Adrenal gland (tissue), 12 donors: Measurements from ENCODE around the gene MAPRE3. TPM values are rescaled to one million over a fixed set of nuclear protein-coding genes. Genes with fewer than 3 reads are reported as not detected.

Experiments used
- DNase-seq, 7 donors: peaks; one replicate each; pipeline ENCODE4 v3.0.0-alpha.2; 2019 to 2020
- H3K27ac ChIP-seq, 5 donors: fragments of 200-600 bp; sonication (generic) in 4 of 5; 1 replicate in 3 of 5; 2 replicates in 2 of 5; pipeline versions ENCODE4 v1.5.1 to v1.8.0; 2016 to 2020; ENCODE audit warnings: mild to moderate bottlenecking in 1 of 5
- H3K27me3 ChIP-seq: fragments of 200-600 bp; 2 replicates; pipeline ENCODE4 v1.8.0; 2021
- H3K36me3 ChIP-seq, 2 donors: fragments of 200-600 bp; replicated peaks in 1 of 2; 1 replicate in 1 of 2; 2 replicates in 1 of 2; pipeline versions ENCODE4 v1.5.1 to v1.8.0; 2018 to 2022
- H3K4me1 ChIP-seq, 2 donors: fragments of 200-600 bp; replicated peaks in 1 of 2; 1 replicate in 1 of 2; 2 replicates in 1 of 2; pipeline versions ENCODE4 v1.5.1 to v1.8.0; 2018 to 2021
- H3K4me3 ChIP-seq, 4 donors: fragments of 200-600 bp; sonication (generic) in 3 of 4; one replicate each; pipeline ENCODE4 v1.5.1; 2016 to 2018
- H3K9me3 ChIP-seq, 3 donors: fragments of 200-600 bp; sonication (generic) in 1 of 3; replicated peaks in 1 of 3; 1 replicate in 2 of 3; 2 replicates in 1 of 3; pipeline versions ENCODE4 v1.5.1 to v1.8.0; 2016 to 2021
- POLR2A ChIP-seq, 2 donors: fragments of 450-650 bp; IDR thresholded peaks; one replicate each; pipeline ENCODE4 v1.6.1; 2017; ENCODE audit warnings: antibody characterized with exemption in 2 of 2, mild to moderate bottlenecking in 2 of 2, moderate library complexity in 1 of 2
- WGBS, 4 donors: extraction: QIAGEN DNeasy Blood & Tissue Kit in 2 of 4; methylation state at CpG; one replicate each; pipeline versions ENCODE4 v1.1.5 to v1.1.7; 2013 to 2017; 5-methylcytosine and 5-hydroxymethylcytosine counted together
- intact Hi-C, 2 donors: fragments of 100-400 bp; cut with DNase I; formaldehyde crosslinking; loops; one replicate each; pipeline versions ENCODE4 v1.14.1 to v1.15.0; 2022 to 2023
- polyA plus RNA-seq, 3 donors: library from polyadenylated mRNA; stranded (reverse); fragments of 200-250 nt in 2 of 3; fragments of 350-450 nt in 1 of 3; fragmentation: Illumina TruSeq in 1 of 3; extraction: RNeasy Lipid Tissue Mini Kit (QIAGEN cat#74804) in 1 of 3; gene quantifications; one replicate each; pipeline ENCODE4 v1.2.3, GENCODE V29; 2013 to 2014
- total RNA-seq, 9 donors: library from RNA; depleted of rRNA in 4 of 9; stranded (reverse); fragments of >200 nt in 4 of 9; fragments of 120-200 nt in 1 of 9; fragmentation: NEBNext Ultra II Directional in 1 of 9; extraction: Animal tissue kit (Norgen Biotek cat#: 25700) in 1 of 9; gene quantifications; one replicate each; pipeline versions ENCODE4 v1.1.0 to v1.2.4, GENCODE V29; 2013 to 2023
- TF ChIP-seq, protein P1 (sequence below), 6 experiments: fragments of 450-650 bp in 4 of 6; fragments of 200-600 bp in 2 of 6; sonication (generic) in 1 of 6; IDR thresholded peaks; 1 replicate in 5 of 6; 2 replicates in 1 of 6; pipeline versions ENCODE4 v1.5.1 to v1.8.0; 2016 to 2021; ENCODE audit warnings: antibody characterized with exemption in 6 of 6, mild to moderate bottlenecking in 2 of 6, moderate library complexity in 1 of 6
- donor health status: healthy with polysubstance abuse.
- donor health status: Bipolar disorder and iron deficiency.
- donor health status: DM: yes; HTN: yes; CAD: no.
- donor health status: DM: no; HTN: no; CAD: no.
- donor health status: DM: no; HTN: no; CAD: no.
- donor health status: DM: yes; HTN: yes; CAD: no.

MAPRE3 gene
- total and polyA plus RNA-seq, 12 donors: 11.0 to 73.0 (median 19.3) TPM

DNA sequence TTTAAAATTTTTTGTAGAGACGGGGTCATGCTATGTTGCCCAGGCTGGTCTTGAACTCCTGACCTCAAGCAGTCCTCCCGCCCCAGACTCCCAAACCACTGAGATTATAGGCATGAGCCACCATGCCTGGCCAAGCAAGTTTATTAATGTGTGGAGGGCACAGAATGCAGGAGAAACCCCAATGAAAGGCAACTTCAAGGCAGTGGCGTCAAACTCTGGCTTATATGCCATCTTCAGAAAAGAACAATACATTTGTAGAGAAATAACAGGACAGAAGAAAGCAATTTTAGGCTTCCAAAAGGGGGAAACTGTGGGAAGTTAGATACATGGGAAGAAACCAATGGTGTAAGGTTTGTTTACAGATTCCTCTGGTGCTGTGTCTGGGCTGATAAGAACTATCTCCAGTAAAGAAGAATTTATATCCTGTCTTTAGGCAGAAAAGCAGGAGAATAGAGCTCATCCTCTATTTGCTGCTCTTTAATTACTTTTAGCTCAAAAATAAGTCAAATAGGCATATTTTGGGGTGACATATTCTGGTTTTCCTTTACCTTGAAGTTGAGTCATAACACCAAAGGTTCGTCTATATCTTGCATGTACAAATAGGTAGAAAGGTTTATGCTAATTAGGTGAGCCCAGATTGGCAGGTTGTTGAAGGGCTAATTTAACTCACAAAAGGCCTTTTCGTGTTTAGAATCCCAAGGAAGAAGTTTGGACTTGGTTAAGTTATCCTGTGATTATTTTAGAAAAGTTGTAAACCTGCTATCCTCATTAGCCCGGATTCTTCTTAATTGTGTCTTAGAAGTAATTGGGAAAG, 36.4 kb downstream of the MAPRE3 start:
- no peak for DNase-seq
- H3K36me3 ChIP-seq: no peaks in the 10 kb centered on the region
- no peaks in the 10 kb centered on the region for H3K27me3 ChIP-seq
- TF ChIP-seq POLR2A (IDR thresholded peaks at IDR 0.05): no peak
- TF ChIP-seq, protein P1, sequence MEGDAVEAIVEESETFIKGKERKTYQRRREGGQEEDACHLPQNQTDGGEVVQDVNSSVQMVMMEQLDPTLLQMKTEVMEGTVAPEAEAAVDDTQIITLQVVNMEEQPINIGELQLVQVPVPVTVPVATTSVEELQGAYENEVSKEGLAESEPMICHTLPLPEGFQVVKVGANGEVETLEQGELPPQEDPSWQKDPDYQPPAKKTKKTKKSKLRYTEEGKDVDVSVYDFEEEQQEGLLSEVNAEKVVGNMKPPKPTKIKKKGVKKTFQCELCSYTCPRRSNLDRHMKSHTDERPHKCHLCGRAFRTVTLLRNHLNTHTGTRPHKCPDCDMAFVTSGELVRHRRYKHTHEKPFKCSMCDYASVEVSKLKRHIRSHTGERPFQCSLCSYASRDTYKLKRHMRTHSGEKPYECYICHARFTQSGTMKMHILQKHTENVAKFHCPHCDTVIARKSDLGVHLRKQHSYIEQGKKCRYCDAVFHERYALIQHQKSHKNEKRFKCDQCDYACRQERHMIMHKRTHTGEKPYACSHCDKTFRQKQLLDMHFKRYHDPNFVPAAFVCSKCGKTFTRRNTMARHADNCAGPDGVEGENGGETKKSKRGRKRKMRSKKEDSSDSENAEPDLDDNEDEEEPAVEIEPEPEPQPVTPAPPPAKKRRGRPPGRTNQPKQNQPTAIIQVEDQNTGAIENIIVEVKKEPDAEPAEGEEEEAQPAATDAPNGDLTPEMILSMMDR (IDR thresholded peaks at IDR 0.05): no peak
- H3K27ac ChIP-seq: no peak overlapping the region
- 63 to 71% (median 63%) methylated on average over 6 of the region's 6 CpGs for WGBS, 4 donors
- intact Hi-C loops: no loop called here
- H3K9me3 ChIP-seq: no peaks in the 10 kb centered on the region
- H3K4me3 ChIP-seq: no peak overlapping the region
- H3K4me1 ChIP-seq: peaks cover 9 to 31% of the 10 kb centered on the region in 2 donors

DNA sequence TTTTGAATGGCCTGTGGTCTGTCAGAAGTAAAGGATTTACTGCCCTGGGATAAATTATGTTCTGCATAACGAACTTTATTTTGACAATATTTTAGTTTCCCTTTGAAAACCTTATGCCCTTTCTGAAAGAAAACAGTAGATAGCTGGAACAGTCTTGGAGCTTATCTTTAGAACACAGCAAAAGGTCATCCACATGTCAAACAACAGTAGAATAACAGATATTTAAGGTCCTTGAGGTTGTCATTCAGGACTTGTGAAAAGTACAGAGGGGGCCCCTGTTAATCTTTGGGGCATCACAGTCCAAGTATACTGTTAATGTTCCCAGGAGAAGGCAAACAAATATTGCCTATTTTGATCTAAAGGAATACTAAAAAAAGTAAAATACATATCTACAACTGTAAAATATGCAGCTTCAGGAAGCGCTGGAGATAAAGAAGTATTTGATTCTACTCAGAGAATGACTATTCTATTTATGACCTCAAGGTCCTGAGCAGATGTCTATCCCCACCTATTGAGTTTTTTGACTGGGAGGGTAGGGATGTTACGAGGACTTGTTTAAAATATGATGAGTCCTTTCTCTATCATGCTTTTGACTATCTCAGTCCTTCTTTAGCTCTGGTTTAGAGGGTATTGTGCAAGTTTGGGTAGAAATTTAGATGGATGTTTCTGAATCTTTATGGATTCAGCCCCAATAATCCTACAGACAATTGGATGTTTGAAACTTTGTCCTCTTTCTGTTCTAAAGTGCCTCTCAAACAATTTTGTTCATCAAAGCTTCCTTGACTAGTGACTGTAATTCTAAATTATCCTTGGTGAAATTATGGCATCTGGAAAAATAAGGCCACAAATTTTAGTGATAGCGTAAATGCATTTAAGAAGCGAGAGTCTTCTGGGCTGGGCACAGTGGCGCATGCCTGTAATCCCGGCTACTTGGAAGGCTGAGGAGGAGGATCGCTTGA, 37.3 kb downstream of the MAPRE3 start:
- no peak for DNase-seq
- Histone ChIP-seq H3K36me3 (no peaks in the 10 kb centered on the region), H3K4me3 (no peak overlapping the region), H3K27me3 (no peaks in the 10 kb centered on the region), H3K4me1 (peaks cover 9 to 31% of the 10 kb centered on the region in 2 donors), H3K27ac (no peak overlapping the region), H3K9me3 (no peaks in the 10 kb centered on the region)
- intact Hi-C loops: no loop called here
- TF ChIP-seq, protein P1 (IDR thresholded peaks at IDR 0.05): no peak
- TF ChIP-seq POLR2A (IDR thresholded peaks at IDR 0.05): no peak
- 63 to 70% (median 67%) methylated on average over 8 of the region's 8 CpGs for WGBS, 4 donors

DNA sequence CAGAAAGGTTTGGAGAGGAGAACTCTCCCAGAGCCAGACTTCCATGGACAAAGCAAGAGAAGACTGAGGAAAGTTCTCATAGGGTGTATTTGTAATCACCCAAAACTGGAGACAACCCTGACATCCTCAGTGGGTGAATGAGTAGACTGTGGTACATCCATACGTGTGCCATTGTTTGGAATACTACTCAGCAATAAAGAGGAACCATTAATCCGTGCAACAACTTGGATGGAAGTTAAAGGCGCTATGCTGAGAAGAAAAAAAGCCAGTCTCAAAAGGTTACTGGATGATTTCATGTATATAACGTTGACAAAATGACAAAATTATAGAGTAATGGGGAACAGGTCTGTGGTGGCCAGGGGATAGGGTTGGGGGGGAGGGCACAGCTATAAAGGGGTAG, 38.2 kb downstream of the MAPRE3 start:
- Histone ChIP-seq H3K27me3 (no peaks in the 10 kb centered on the region), H3K4me1 (peaks cover 9 to 31% of the 10 kb centered on the region in 2 donors), H3K4me3 (no peak overlapping the region), H3K9me3 (no peaks in the 10 kb centered on the region), H3K36me3 (no peaks in the 10 kb centered on the region), H3K27ac (no peak overlapping the region)
- intact Hi-C loops: no loop called here
- 93 to 96% (median 94%) methylated on average over 4 of the region's 4 CpGs for WGBS, 4 donors
- no peak for DNase-seq
- TF ChIP-seq POLR2A (IDR thresholded peaks at IDR 0.05): no peak
- TF ChIP-seq, protein P1 (IDR thresholded peaks at IDR 0.05): no peak

DNA sequence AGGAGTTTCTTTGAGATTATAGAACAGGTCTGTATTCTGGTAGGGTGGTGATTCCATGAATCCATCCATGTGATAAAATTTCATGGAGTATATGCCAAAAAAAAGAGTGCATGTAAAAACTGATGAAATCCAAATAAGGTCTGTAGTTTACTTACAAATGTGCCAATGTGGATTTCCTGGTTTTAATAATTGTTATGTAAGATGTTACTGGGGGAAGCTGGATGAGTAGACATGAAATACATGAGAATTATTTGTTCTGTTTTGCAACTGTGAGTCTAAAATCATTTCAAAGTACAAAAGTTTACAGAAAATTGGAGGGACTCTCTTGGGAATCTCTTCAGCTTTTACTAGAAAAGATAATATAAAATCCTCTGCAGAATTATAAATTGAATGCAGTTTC, 38.6 kb downstream of the MAPRE3 start:
- no peaks in the 10 kb centered on the region for H3K9me3 ChIP-seq
- H3K36me3 ChIP-seq: no peaks in the 10 kb centered on the region
- no peak for TF ChIP-seq POLR2A (IDR thresholded peaks at IDR 0.05)
- peaks cover 9 to 31% of the 10 kb centered on the region in 2 donors for H3K4me1 ChIP-seq
- DNase-seq: no peak
- H3K27ac ChIP-seq: no peak overlapping the region
- no peaks in the 10 kb centered on the region for H3K27me3 ChIP-seq
- intact Hi-C loops: no loop called here
- H3K4me3 ChIP-seq: no peak overlapping the region
